ACC112 (cell line): ENCODE measurements around the gene SERPINA12.

Source experiments
- H2AFZ ChIP-seq: fragments of 200-600 bp; sonication (generic); one replicate; pipeline ENCODE4 v1.6.0; 2017; ENCODE audit warnings: antibody characterized with exemption, low read length; ENCODE audit not compliant: unreplicated experiment
- H3K27ac ChIP-seq: fragments of 200-600 bp; sonication (generic); 2 replicates; pipeline ENCODE4 v1.5.1; 2014; ENCODE audit warnings: low read depth, mild to moderate bottlenecking, antibody characterized with exemption, low read length, moderate library complexity
- H3K27me3 ChIP-seq: fragments of 200-600 bp; sonication (generic); 2 replicates; pipeline ENCODE4 v1.6.1; 2014; ENCODE audit warnings: mild to moderate bottlenecking, antibody characterized with exemption, low read length, moderate library complexity, mixed read lengths; ENCODE audit not compliant: insufficient read depth
- H3K36me3 ChIP-seq: fragments of 200-600 bp; sonication (generic); 2 replicates; pipeline ENCODE4 v1.6.1; 2016; ENCODE audit warnings: mild to moderate bottlenecking, antibody characterized with exemption, low read length, moderate library complexity, mixed read lengths; ENCODE audit not compliant: insufficient read depth
- H3K4me1 ChIP-seq: fragments of 200-600 bp; sonication (generic); one replicate; pipeline ENCODE4 v1.6.1; 2016; ENCODE audit warnings: low read length, mixed read lengths; ENCODE audit not compliant: insufficient read depth, unreplicated experiment, control insufficient read depth
- H3K4me3 ChIP-seq: fragments of 200-600 bp; sonication (generic); 2 replicates; pipeline ENCODE4 v1.5.1; 2014; ENCODE audit warnings: mild to moderate bottlenecking, low read depth, low read length
- H3K79me2 ChIP-seq: fragments of 200-600 bp; sonication (generic); one replicate; pipeline ENCODE4 v1.6.0; 2016; ENCODE audit warnings: low read length; ENCODE audit not compliant: control insufficient read depth, unreplicated experiment, insufficient read depth

SERPINA12 gene

GRCh38 chr14:94464290-94464689 is 45.0 kb downstream of the SERPINA12 start:
- no peaks in the 10 kb centered on the region for H3K36me3 ChIP-seq
- no peak overlapping the region for H3K4me3 ChIP-seq
- H2AFZ ChIP-seq: no peak overlapping the region
- H3K79me2 ChIP-seq: no peaks in the 10 kb centered on the region
- peaks cover 51% of the 10 kb centered on the region for H3K27me3 ChIP-seq
- no peak overlapping the region for H3K27ac ChIP-seq
- H3K4me1 ChIP-seq: no peaks in the 10 kb centered on the region

GRCh38 chr14:94462763-94463572 is 46.3 kb downstream of the SERPINA12 start:
- Histone ChIP-seq H3K4me3 (no peak overlapping the region), H3K79me2 (no peaks in the 10 kb centered on the region), H3K4me1 (no peaks in the 10 kb centered on the region), H3K36me3 (no peaks in the 10 kb centered on the region), H3K27ac (no peak overlapping the region), H2AFZ (no peak overlapping the region), H3K27me3 (peaks cover 38% of the 10 kb centered on the region)

GRCh38 chr14:94462219-94462551 is 47.1 kb downstream of the SERPINA12 start:
- Histone ChIP-seq H3K27ac (no peak overlapping the region), H3K4me1 (no peaks in the 10 kb centered on the region), H3K27me3 (peaks cover 32% of the 10 kb centered on the region), H3K4me3 (no peak overlapping the region), H3K79me2 (no peaks in the 10 kb centered on the region), H3K36me3 (no peaks in the 10 kb centered on the region), H2AFZ (no peak overlapping the region)

- Histone ChIP-seq H3K4me1 (no peaks in the 10 kb centered on the region), H3K79me2 (no peaks in the 10 kb centered on the region), H3K4me3 (no peak overlapping the region), H2AFZ (no peak overlapping the region), H3K27ac (no peak overlapping the region), H3K36me3 (no peaks in the 10 kb centered on the region), H3K27me3 (peaks cover 26% of the 10 kb centered on the region)
Measured at GRCh38 chr14:94461526-94462218, 47.6 kb downstream of the SERPINA12 start.

GRCh38 chr14:94460631-94461416 is 48.4 kb downstream of the SERPINA12 start:
- Histone ChIP-seq H3K4me1 (no peaks in the 10 kb centered on the region), H3K4me3 (no peak overlapping the region), H3K79me2 (no peaks in the 10 kb centered on the region), H3K36me3 (no peaks in the 10 kb centered on the region), H3K27ac (no peak overlapping the region), H2AFZ (no peak overlapping the region), H3K27me3 (peaks cover 25% of the 10 kb centered on the region)

- H3K27ac ChIP-seq: no peak overlapping the region
- H3K4me1 ChIP-seq: no peaks in the 10 kb centered on the region
- H2AFZ ChIP-seq: no peak overlapping the region
- no peaks in the 10 kb centered on the region for H3K36me3 ChIP-seq
- H3K4me3 ChIP-seq: no peak overlapping the region
- H3K79me2 ChIP-seq: no peaks in the 10 kb centered on the region
- H3K27me3 ChIP-seq: peaks cover 31% of the 10 kb centered on the region
Measured at GRCh38 chr14:94458558-94459205, 50.6 kb downstream of the SERPINA12 start.

GRCh38 chr14:94458096-94458495 is 51.2 kb downstream of the SERPINA12 start:
- Histone ChIP-seq H3K79me2 (no peaks in the 10 kb centered on the region), H2AFZ (no peak overlapping the region), H3K4me1 (no peaks in the 10 kb centered on the region), H3K4me3 (no peak overlapping the region), H3K27ac (no peak overlapping the region), H3K27me3 (peaks cover 31% of the 10 kb centered on the region), H3K36me3 (no peaks in the 10 kb centered on the region)

GRCh38 chr14:94455928-94456327 is 53.3 kb downstream of the SERPINA12 start:
- H3K27ac ChIP-seq: no peak overlapping the region
- H3K4me1 ChIP-seq: no peaks in the 10 kb centered on the region
- no peaks in the 10 kb centered on the region for H3K79me2 ChIP-seq
- peaks cover 53% of the 10 kb centered on the region for H3K27me3 ChIP-seq
- H3K4me3 ChIP-seq: no peak overlapping the region
- H3K36me3 ChIP-seq: no peaks in the 10 kb centered on the region
- no peak overlapping the region for H2AFZ ChIP-seq

GRCh38 chr14:94451826-94452225 is 57.4 kb downstream of the SERPINA12 start:
- Histone ChIP-seq H2AFZ (no peak overlapping the region), H3K4me3 (no peak overlapping the region), H3K4me1 (no peaks in the 10 kb centered on the region), H3K27ac (no peak overlapping the region), H3K36me3 (no peaks in the 10 kb centered on the region), H3K27me3 (peaks cover 90% of the 10 kb centered on the region), H3K79me2 (no peaks in the 10 kb centered on the region)

- Histone ChIP-seq H3K27me3 (peaks cover 93% of the 10 kb centered on the region), H3K79me2 (no peaks in the 10 kb centered on the region), H2AFZ (no peak overlapping the region), H3K4me1 (no peaks in the 10 kb centered on the region), H3K36me3 (no peaks in the 10 kb centered on the region), H3K27ac (no peak overlapping the region), H3K4me3 (no peak overlapping the region)
Measured at GRCh38 chr14:94451091-94451771, 58.0 kb downstream of the SERPINA12 start.
